ENCODE measurements around the gene TRIM9.

DNA sequence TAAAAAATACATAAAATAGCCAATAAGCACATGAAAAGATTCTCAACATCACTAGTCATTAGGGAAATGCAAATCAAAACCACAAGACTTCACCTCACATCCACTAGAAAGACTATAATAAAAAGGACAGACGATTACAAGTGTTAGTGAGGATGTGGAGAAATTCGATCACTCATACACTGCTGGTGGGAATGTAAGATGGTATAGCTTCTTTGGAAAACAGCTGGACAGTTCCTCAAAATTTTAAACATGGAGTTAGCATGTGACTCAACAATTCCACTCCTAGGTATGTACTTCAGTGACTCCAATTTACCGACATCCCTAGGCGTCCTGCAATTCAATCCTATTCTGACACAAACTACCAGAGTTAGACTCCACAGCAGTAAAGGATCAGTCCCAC lies 13.7 kb downstream of the TRIM9 start:
- TF ChIP-seq, protein P1, sequence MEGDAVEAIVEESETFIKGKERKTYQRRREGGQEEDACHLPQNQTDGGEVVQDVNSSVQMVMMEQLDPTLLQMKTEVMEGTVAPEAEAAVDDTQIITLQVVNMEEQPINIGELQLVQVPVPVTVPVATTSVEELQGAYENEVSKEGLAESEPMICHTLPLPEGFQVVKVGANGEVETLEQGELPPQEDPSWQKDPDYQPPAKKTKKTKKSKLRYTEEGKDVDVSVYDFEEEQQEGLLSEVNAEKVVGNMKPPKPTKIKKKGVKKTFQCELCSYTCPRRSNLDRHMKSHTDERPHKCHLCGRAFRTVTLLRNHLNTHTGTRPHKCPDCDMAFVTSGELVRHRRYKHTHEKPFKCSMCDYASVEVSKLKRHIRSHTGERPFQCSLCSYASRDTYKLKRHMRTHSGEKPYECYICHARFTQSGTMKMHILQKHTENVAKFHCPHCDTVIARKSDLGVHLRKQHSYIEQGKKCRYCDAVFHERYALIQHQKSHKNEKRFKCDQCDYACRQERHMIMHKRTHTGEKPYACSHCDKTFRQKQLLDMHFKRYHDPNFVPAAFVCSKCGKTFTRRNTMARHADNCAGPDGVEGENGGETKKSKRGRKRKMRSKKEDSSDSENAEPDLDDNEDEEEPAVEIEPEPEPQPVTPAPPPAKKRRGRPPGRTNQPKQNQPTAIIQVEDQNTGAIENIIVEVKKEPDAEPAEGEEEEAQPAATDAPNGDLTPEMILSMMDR (IDR thresholded peaks at IDR 0.05) = no peak
- TF ChIP-seq POLR2A (IDR thresholded peaks at IDR 0.05) (no peak), POLR2AphosphoS5 (IDR thresholded peaks at IDR 0.05) (no peak), EP300 (IDR thresholded peaks at IDR 0.05) (no peak)
